GM19351 (cell line): Measurements from ENCODE around the gene SLC23A1.
A peak's percentile ranks its signal among the peaks of the same experiment; 100 is the strongest.

ENCODE experiments used
- ATAC-seq: cut with Tn5 transposase; IDR thresholded peaks from one replicate; pipeline ENCODE4 v1.9.1; 2021; ENCODE audit warnings: mild to moderate bottlenecking, moderate library complexity; ENCODE audit not compliant: unreplicated experiment

Gene SLC23A1

GRCh38 chr5:139407517-139407916 is 24.4 kb upstream of the SLC23A1 start:
- ATAC-seq: no peak

GRCh38 chr5:139406963-139407362 is 23.9 kb upstream of the SLC23A1 start:
- no peak for ATAC-seq

DNA sequence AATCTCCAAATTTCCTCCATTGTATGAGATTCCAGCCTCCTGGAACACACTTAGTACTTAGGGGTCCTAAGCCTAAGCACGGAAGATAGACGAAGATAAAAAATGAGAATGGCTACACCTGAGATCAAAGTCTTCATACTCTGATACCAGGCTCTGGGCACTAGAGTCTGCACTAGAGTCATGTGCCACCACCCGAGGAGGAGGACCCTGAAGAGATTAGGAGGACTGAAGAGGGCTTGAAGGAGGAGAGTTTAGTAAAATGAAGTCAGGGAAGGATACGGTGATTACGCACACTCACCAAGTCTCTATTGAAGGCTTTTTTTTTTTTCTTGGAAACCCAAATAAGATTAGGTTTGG is 21.4 kb upstream of the SLC23A1 start:
- ATAC-seq: no peak

GRCh38 chr5:139403787-139404483 is 20.8 kb upstream of the SLC23A1 start, which contains the start of gene SPATA24:
SPATA24 (minus strand) TSS chr5:139404089; CDS start chr5:139404060, 29 bp downstream.
- ATAC-seq: peak; percentile 74

- ATAC-seq: no peak
These were observed 20.3 kb upstream of the SLC23A1 start for GRCh38 chr5:139403418-139403786.

GRCh38 chr5:139402561-139403158 is 19.6 kb upstream of the SLC23A1 start:
- ATAC-seq: no peak

DNA sequence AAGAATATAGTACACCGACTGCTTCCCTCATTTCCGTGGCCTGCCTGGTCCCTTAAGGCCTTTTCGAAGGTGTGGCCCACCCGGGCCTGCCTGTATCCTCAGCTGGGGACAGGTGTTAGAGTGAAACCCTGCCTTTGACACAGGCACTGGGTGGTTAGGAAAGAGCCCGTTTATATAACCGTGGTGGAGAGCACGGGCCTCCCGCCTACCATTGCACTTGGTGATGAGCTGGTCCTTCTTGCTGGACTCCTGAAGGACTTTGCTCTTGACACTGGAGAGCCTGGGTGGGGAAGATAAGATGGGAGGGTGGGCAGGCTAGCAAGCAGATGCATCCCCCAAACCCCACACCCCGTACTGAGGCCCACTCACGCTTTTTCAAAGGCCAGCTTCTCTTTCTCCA is 18.4 kb upstream of the SLC23A1 start:
- ATAC-seq: no peak

- ATAC-seq: peak; percentile 27
These were observed 16.5 kb upstream of the SLC23A1 start for GRCh38 chr5:139399501-139400121.

DNA sequence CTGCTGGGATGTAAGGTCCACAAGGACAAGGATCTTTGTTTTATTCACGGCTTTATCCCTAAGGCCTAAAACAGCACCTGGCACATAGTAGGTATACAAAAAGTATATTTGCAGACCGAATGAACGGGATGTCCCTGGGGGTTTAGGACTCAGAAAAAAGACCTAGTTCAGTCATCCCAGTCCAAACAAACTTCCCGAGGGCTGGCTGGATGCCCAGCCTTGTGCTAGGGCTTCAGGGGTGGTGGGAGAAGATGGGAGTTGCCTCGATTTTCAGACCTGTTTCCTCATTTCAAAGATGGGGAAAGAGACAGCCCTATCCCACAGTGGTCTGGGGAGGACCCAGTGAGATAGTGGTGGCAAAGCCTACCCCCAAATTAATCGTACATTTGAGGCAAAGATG is 14.8 kb upstream of the SLC23A1 start:
- ATAC-seq: no peak

GRCh38 chr5:139396691-139397090 is 13.6 kb upstream of the SLC23A1 start:
- ATAC-seq: no peak

DNA sequence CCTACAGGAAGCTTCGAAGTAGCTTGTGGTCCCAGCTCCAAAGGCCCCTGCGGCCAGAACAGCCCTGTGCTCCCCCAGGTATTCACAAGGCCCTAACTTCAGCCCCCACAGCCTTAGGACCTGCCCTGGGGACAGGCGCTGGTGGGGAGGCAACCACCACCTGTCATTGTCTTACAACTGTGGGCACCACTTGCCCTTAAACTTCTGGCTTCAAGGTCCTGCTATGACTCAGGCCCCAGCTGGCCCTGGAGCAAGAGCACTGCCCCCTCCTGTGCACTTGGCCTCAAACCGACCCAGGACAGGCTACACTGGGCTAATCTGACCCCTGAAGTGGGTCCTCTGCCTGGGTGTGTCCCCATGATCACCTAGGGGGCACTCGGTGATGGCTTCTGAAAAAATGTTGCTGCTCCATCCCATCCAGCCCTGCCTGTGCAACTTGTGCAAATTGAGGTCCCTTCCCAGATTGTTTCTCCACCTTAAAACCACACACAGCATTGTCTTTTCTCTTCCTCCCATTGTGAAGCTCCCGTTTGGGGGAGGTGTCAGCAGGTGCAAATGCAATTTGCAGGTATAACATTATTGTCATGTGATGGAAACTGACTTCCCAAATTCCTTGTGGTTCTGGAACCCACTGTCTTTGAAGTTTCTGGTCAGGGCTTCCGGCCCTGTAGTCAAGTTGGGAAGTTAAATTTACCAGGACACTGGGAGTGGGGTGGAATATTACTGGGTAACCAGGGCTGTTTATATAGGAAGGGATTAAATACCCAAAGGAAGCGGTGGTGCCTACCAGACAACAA is 12.9 kb upstream of the SLC23A1 start:
- no peak for ATAC-seq

GRCh38 chr5:139394654-139395566 is 11.8 kb upstream of the SLC23A1 start, which contains the start of gene PROB1:
PROB1 (minus strand) TSS chr5:139395104; CDS start chr5:139395081, 23 bp downstream.
- ATAC-seq: no peak

- ATAC-seq: no peak
These were observed 11.1 kb upstream of the SLC23A1 start for GRCh38 chr5:139394123-139394653.

DNA sequence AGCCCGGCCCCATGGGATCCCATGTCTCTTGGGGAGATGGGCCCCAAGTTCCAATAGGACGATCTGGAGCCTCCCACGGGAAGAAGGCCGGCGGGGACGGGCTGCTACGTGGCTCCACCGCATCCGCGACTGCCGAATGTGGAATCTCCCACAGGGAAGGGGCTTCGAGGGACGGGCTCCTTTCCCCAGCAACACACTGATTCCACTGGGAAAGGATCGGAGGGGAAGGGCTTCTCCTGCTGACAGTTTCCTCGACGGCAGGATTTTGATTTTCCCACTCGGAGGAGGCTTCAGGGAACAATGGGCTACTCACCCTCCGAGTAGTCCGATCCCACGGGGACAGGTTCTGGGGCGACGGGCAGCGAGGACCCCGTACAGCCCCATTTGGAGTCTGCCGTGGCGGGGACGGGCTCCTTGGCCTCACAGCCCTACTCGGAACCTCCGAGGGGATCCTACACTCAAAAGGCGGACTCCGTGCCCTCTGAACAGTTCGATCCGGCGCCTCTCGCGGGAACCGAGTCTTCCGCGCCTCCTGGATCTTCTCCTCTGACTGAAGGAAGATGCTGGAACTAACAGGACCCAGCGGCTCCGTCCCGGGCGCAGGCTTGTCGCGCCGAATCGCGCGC is 10.5 kb upstream of the SLC23A1 start:
- no peak for ATAC-seq

DNA sequence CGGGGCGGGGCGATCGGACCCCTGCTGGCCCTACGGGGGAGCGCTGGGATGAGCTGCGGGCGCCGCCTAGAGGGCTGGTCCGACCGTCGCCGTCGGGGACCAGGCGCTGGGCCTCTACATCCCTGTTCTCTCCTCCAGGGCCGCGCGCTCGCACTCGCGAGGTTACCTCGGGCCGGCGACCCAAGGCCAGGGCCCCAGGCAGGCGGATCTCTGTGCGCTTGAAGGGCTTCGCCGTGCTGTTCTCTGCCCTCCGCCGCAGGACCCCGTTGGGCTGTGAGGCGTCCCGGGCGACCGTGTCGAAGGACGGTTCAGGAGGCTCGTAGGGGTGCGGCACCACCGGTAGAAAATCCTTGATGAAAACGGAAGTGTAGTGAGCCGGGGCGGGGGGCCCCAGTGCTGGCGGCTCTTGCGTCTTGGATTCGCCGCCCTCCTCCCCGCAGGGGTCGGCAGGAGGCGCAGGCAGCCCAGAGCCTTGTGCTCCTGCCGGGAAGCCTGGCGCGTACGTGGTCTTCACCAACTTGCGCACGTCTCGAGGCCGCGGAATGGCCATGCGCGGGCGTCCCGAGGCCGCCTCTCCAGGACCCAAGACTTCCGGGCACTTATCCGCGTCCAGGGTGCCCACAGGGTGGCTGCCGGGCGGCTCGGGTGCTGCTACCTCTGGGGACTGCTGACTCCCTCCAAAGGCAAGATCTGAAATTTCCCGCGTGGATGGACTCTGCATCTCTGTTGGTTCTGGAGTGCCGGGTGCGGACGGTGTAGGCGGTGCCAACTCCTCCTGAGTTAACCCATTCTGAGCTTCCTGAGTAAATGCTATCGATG is 9.8 kb upstream of the SLC23A1 start:
- peak; percentile 48 for ATAC-seq

GRCh38 chr5:139392324-139392677 is 9.2 kb upstream of the SLC23A1 start:
- peak; percentile 12 for ATAC-seq

- ATAC-seq: no peak
These were observed 8.7 kb upstream of the SLC23A1 start for GRCh38 chr5:139391570-139392323.
